ENCODE data around the gene UNC5C. TPM values are rescaled to one million over a fixed set of nuclear protein-coding genes. Genes with fewer than 3 reads are reported as not detected.

Gene UNC5C
- total RNA-seq, 1 donor from 2014 or later, result 0.70 TPM

DNA sequence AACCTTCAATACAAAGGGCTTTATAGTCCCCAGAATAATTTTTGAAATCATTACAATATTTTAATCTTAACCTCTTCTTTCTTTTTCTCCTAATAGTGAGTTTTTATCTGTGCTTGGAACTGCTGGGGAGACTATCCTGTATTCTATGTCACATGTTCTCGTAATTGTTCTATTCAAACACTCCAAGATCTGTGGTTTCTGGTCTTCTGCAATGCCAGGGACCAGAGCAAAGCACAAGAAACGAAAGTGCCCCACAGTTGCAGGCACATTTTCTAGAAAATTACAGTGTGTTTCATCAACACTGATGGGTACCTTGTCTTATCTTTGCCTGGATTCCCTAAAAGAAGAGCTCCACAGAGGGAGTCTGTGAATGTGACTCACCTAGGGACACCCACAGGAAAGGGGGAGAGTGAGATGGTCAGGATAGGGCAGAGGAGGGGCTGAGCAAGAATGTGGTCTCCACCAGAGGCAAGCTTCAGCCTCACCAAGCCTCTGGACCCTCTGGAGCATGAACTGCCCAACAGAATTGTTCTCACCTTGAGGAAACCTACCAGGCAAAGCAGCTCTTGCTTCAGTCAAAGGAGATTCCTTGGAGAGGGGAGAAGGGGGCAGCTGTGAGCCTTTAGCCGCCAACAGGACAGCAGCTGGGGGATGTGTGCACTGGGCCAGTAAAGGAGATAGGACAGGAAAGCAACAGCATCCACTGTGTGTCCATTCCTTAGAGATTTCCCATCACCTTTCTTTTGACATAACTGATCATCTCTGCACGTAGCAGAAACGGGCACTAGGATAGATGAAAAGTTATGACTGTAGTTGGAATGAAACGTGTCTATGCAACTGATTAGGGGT, 25.9 kb downstream of the UNC5C start:
- no peaks in the 10 kb centered on the region for H3K9me3 Mint-ChIP-seq (ENCODE audit: unreplicated experiment)
- H3K4me1 Mint-ChIP-seq (ENCODE audit: unreplicated experiment), result no peaks in the 10 kb centered on the region
- H3K27me3 Mint-ChIP-seq (ENCODE audit: unreplicated experiment), result no peaks in the 10 kb centered on the region
- H3K4me3 Mint-ChIP-seq (ENCODE audit: unreplicated experiment), result no peak overlapping the region
- DNase-seq (ENCODE audit: extremely low spot score, unreplicated experiment), result no peak
- no peaks in the 10 kb centered on the region for H3K36me3 Mint-ChIP-seq (ENCODE audit: unreplicated experiment)
- TF ChIP-seq, protein P1, sequence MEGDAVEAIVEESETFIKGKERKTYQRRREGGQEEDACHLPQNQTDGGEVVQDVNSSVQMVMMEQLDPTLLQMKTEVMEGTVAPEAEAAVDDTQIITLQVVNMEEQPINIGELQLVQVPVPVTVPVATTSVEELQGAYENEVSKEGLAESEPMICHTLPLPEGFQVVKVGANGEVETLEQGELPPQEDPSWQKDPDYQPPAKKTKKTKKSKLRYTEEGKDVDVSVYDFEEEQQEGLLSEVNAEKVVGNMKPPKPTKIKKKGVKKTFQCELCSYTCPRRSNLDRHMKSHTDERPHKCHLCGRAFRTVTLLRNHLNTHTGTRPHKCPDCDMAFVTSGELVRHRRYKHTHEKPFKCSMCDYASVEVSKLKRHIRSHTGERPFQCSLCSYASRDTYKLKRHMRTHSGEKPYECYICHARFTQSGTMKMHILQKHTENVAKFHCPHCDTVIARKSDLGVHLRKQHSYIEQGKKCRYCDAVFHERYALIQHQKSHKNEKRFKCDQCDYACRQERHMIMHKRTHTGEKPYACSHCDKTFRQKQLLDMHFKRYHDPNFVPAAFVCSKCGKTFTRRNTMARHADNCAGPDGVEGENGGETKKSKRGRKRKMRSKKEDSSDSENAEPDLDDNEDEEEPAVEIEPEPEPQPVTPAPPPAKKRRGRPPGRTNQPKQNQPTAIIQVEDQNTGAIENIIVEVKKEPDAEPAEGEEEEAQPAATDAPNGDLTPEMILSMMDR (IDR thresholded peaks at IDR 0.05), result no peak
- H3K27ac Mint-ChIP-seq (ENCODE audit: unreplicated experiment), result no peak overlapping the region

DNA sequence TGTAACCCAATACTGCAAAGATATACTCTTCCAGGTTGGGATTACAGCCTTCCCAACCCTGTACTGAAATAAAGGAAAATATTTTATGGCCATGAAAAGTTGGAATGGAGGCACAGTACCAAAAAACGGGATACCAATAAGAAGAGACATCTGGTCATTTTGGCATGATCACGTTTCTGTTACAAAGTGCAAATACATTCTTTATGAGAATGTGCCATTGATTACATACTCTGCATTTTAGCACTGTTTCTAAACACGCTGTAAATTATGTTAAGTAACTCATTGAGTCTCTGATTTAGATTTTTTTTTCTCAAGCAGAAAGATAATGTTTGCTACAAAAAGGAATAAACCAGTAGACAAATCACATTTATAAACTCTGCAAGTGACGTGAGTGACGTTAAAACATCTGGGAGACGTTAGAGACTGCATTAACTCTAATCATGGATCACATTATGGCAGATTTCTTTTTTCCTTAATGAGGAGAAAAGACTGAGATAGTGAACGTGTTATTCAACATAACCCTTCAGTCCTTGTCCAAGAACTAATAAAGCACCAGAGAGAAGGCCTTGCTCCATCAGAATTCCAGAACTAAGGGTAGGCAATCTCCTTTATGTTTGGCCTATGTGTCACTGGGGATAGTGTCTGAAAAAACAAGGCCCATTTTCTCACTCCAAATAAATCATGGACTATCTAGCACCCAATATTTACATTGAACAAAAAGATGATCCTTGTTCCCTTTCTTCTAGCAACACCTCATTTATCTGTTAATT, 31.0 kb downstream of the UNC5C start:
- no peak overlapping the region for H3K27ac Mint-ChIP-seq (ENCODE audit: unreplicated experiment)
- TF ChIP-seq, protein P1 (IDR thresholded peaks at IDR 0.05), result no peak
- no peaks in the 10 kb centered on the region for H3K9me3 Mint-ChIP-seq (ENCODE audit: unreplicated experiment)
- no peak overlapping the region for H3K4me3 Mint-ChIP-seq (ENCODE audit: unreplicated experiment)
- H3K4me1 Mint-ChIP-seq (ENCODE audit: unreplicated experiment), result peaks cover 3% of the 10 kb centered on the region
- no peaks in the 10 kb centered on the region for H3K36me3 Mint-ChIP-seq (ENCODE audit: unreplicated experiment)
- H3K27me3 Mint-ChIP-seq (ENCODE audit: unreplicated experiment), result no peaks in the 10 kb centered on the region
- no peak for DNase-seq (ENCODE audit: extremely low spot score, unreplicated experiment)

DNA sequence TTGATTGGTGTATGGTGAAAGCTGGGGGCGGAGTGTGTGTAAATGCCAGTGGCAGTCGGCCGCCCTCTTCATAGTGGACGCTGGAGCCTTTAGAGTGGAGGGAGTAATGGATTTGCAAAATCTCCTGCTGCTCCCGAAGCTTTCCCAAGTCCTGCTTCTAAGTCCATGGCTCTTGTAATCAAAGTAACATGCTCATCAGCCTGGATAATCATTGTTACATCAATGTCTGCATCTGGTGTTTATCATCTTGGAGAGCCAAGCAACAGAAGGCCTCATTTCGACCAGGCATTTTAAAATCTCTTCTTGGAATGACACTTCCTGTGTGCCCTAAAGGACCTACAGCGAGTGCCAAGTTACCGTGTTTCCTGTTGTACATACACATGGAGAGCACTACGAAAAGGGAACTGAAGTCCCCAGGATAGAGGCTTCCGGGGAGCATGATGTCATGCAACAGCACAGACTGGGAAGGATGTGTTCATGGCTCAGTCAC, 32.2 kb downstream of the UNC5C start:
- no peaks in the 10 kb centered on the region for H3K36me3 Mint-ChIP-seq (ENCODE audit: unreplicated experiment)
- H3K27me3 Mint-ChIP-seq (ENCODE audit: unreplicated experiment), result no peaks in the 10 kb centered on the region
- peaks cover 3% of the 10 kb centered on the region for H3K4me1 Mint-ChIP-seq (ENCODE audit: unreplicated experiment)
- H3K9me3 Mint-ChIP-seq (ENCODE audit: unreplicated experiment), result no peaks in the 10 kb centered on the region
- no peak overlapping the region for H3K27ac Mint-ChIP-seq (ENCODE audit: unreplicated experiment)
- DNase-seq (ENCODE audit: extremely low spot score, unreplicated experiment), result no peak
- H3K4me3 Mint-ChIP-seq (ENCODE audit: unreplicated experiment), result no peak overlapping the region
- TF ChIP-seq, protein P1 (IDR thresholded peaks at IDR 0.05), result no peak

DNA sequence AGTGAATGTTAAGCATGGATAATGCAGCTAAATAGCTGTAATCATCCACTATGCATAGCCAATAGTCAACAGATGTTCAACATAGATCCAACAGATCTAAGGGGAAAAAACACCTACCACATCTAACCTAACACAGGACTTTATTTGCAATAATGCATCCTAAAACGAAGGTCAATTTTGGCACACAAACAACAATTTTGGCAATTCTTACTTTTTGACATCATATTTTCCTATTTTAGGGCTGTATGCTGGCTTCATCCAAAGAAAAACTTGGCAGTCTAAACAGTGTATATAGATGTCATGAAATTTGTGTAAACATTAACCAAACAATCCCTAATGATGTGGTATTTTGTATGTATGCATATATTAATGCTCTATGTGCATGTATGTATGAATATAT, 33.2 kb downstream of the UNC5C start:
- no peak overlapping the region for H3K27ac Mint-ChIP-seq (ENCODE audit: unreplicated experiment)

More for the DNA sequence above, 33.2 kb downstream of the UNC5C start:
- peaks cover 8% of the 10 kb centered on the region for H3K4me1 Mint-ChIP-seq (ENCODE audit: unreplicated experiment)
- H3K27me3 Mint-ChIP-seq (ENCODE audit: unreplicated experiment), result no peaks in the 10 kb centered on the region
- no peaks in the 10 kb centered on the region for H3K36me3 Mint-ChIP-seq (ENCODE audit: unreplicated experiment)
- H3K9me3 Mint-ChIP-seq (ENCODE audit: unreplicated experiment), result no peaks in the 10 kb centered on the region
- TF ChIP-seq, protein P1 (IDR thresholded peaks at IDR 0.05), result no peak
- DNase-seq (ENCODE audit: extremely low spot score, unreplicated experiment), result no peak
- H3K4me3 Mint-ChIP-seq (ENCODE audit: unreplicated experiment), result no peak overlapping the region

Measured in osteocyte (in vitro differentiated cells).